ENCODE results near the gene CDKN3.

The CDKN3 gene

GRCh38 chr14:54366736-54367735, 29.8 kb upstream of the CDKN3 start:
- no peak overlapping the region; the same call in 1 of the 2 replicates for H3K4me3 ChIP-seq (ENCODE audit: low read depth, low read length)
- ChIA-PET CTCF (interaction anchor here (0.7 to 3.5 kb wide), 27 partner anchors 8 to 441 kb away, joined by 3 to 28 read pairs (median 6); partner anchors contain the start of genes CDKN3, CGRRF1 and GMFB), POLR2A (interaction anchor here (1.3 kb wide), 1 partner anchor 53 kb away, joined by 4 read pairs; no protein-coding TSS in a partner anchor)
- TF ChIP-seq CTCF (IDR thresholded peaks at IDR 0.05; ENCODE audit: insufficient read depth, low read length, missing control alignments): peak; percentile 83
- DNase-seq (ENCODE audit: low read depth, low spot score): peak; percentile 38

- TF ChIP-seq CTCF (IDR thresholded peaks at IDR 0.05; ENCODE audit: insufficient read depth, low read length, missing control alignments): no peak
- DNase-seq (ENCODE audit: low read depth, low spot score): no peak
- CTCF ChIA-PET: interaction anchor here (0.8 to 3.5 kb wide), 8 partner anchors 9 to 436 kb away, joined by 3 to 28 read pairs (median 8); partner anchors contain the start of genes CDKN3, CGRRF1 and GMFB
- no peak overlapping the region for H3K4me3 ChIP-seq (ENCODE audit: low read depth, low read length)
- POLR2A ChIA-PET: no interaction called here
These were observed 28.5 kb upstream of the CDKN3 start for GRCh38 chr14:54368291-54368690.

- ChIA-PET POLR2A (no interaction called here), CTCF (interaction anchor here (1.6 kb wide), 1 partner anchor 51 kb away, joined by 6 read pairs; no protein-coding TSS in a partner anchor)
- DNase-seq (ENCODE audit: low read depth, low spot score): no peak
These were observed 27.5 kb upstream of the CDKN3 start for GRCh38 chr14:54369343-54369742.

GRCh38 chr14:54370323-54371198, 26.2 kb upstream of the CDKN3 start:
- no peak overlapping the region for H3K4me3 ChIP-seq (ENCODE audit: low read depth, low read length)
- ChIA-PET POLR2A (no interaction called here), CTCF (interaction anchor here (0.9 to 1.2 kb wide), 3 partner anchors 19 to 26 kb away, joined by 3 to 4 read pairs (median 3); partner anchors contain the start of gene CDKN3)
- no peak for DNase-seq (ENCODE audit: low read depth, low spot score)
- TF ChIP-seq CTCF (IDR thresholded peaks at IDR 0.05; ENCODE audit: insufficient read depth, low read length, missing control alignments): no peak

More at GRCh38 chr14:54369343-54369742, 27.5 kb upstream of the CDKN3 start:
- no peak overlapping the region for H3K4me3 ChIP-seq (ENCODE audit: low read depth, low read length)
- no peak for TF ChIP-seq CTCF (IDR thresholded peaks at IDR 0.05; ENCODE audit: insufficient read depth, low read length, missing control alignments)

- POLR2A ChIA-PET: no interaction called here
These were observed 22.5 kb upstream of the CDKN3 start for GRCh38 chr14:54374117-54374884.

More at GRCh38 chr14:54374117-54374884, 22.5 kb upstream of the CDKN3 start:
- H3K4me3 ChIP-seq (ENCODE audit: low read depth, low read length): no peak overlapping the region
- CTCF ChIA-PET: interaction anchor here (0.7 to 1.6 kb wide), 2 partner anchors 400 kb away, joined by 3 read pairs; no protein-coding TSS in a partner anchor
- no peak for DNase-seq (ENCODE audit: low read depth, low spot score)
- no peak for TF ChIP-seq CTCF (IDR thresholded peaks at IDR 0.05; ENCODE audit: insufficient read depth, low read length, missing control alignments)

Data from AG04449 (cell line).